OCI-LY7 (cell line): ENCODE measurements around the gene ADAMTS2.

Source experiments
- EZH2phosphoT487 ChIP-seq: fragments of 200-600 bp; sonication (generic); IDR thresholded peaks from 2 replicates; pipeline ENCODE4 v1.6.1; 2018; ENCODE audit warnings: low read depth, borderline replicate concordance, mild to moderate bottlenecking, mixed run types, antibody characterized with exemption, low read length, moderate library complexity, mixed read lengths
- TF ChIP-seq, protein P1 (sequence below): fragments of 200-600 bp; sonication (generic); conservative IDR thresholded peaks from 2 replicates; pipeline ENCODE4 v1.5.1; 2014; ENCODE audit warnings: mild to moderate bottlenecking, antibody characterized with exemption, low read length, moderate library complexity, mixed read lengths

- TF ChIP-seq, protein P1, sequence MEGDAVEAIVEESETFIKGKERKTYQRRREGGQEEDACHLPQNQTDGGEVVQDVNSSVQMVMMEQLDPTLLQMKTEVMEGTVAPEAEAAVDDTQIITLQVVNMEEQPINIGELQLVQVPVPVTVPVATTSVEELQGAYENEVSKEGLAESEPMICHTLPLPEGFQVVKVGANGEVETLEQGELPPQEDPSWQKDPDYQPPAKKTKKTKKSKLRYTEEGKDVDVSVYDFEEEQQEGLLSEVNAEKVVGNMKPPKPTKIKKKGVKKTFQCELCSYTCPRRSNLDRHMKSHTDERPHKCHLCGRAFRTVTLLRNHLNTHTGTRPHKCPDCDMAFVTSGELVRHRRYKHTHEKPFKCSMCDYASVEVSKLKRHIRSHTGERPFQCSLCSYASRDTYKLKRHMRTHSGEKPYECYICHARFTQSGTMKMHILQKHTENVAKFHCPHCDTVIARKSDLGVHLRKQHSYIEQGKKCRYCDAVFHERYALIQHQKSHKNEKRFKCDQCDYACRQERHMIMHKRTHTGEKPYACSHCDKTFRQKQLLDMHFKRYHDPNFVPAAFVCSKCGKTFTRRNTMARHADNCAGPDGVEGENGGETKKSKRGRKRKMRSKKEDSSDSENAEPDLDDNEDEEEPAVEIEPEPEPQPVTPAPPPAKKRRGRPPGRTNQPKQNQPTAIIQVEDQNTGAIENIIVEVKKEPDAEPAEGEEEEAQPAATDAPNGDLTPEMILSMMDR, result no peak
- no peak for TF ChIP-seq EZH2phosphoT487
These were observed 255.8 kb downstream of the ADAMTS2 start for GRCh38 chr5:179089502-179089901.
